HG03520 (cell line): ENCODE data around the gene FOXD2.

Experiments
- ATAC-seq: cut with Tn5 transposase; IDR thresholded peaks from one replicate; pipeline ENCODE4 v1.9.1; 2021; ENCODE audit warnings: mild to moderate bottlenecking, moderate library complexity; ENCODE audit not compliant: unreplicated experiment

The FOXD2 gene

DNA sequence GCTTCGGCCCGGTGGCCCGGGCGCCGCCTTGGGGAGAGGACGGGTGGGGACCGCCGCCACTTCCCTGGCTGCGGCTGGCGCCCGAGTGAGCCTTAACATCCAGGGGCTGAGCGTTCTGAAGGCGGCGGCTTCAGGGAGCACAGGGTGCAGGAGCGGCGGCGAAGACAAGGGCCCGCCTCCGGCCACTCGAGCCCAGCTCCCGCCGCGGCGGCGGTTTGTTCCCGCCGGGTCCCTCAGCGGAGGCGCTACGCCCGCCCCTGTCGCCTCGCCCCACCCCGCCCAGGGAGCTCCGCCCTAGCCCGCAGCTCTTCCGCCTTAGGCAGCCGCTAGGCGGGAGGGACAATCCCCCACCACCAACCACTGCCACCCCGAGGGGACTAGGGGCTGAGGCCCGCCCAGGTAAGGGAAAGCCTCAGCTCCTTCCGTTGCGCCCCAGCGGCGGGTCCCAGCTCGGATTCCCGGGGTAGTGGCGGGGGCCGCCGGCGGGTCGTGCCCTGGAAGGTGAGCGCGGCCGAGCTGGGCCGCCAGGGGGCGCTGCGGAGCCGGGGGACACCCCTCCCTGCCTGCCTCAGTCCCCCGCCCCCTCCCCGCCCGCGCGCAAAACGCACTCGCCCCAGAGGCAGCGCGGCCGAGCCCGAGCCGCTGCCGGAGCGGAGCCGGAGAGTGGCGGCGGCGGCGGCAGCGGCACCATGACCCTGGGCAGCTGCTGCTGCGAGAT, at the start of gene FOXD2:
Gene FOXD2, plus strand, starts transcription at position 598 of the 718 bp plus-strand sequence. Its CDS starts 92 bp downstream, at position 690.
- peak; percentile 78 for ATAC-seq

DNA sequence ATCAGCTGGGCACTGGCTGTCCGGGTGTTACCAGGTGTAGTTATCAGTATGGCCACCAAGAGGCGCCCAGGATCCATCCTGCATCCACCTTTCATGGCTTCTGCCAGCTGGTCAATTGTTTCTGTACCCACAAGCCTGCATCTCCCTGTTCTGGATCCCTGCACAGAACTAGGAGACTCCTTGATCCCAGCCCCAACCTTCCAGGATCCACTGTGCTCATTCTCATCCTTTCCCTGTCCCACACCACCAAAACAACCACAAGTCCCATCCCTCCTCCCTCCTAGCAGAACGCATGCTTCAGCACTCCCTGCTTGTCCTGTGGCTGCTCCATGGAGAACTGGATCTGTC, 49.0 kb upstream of the FOXD2 start:
- ATAC-seq = peak; percentile 83

DNA sequence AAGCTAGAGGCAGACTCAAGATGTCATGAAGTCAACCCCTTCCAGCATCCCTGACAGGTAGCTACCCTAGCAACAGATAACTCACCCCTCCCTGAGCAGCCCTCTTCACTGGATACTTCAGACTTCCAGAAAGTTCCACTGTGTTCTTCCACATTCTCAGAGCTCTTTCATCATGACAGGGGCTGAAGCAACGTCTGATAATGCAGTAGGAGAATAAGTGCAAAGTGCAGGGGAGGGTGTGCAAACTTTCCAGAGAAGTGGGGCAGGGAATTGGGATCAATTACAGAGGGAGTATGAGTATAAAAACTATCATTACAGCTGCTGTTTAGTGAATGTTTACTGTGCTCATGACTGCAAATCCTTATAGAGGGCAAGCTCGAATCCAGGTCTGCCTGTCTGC, 48.1 kb upstream of the FOXD2 start:
- no peak for ATAC-seq

DNA sequence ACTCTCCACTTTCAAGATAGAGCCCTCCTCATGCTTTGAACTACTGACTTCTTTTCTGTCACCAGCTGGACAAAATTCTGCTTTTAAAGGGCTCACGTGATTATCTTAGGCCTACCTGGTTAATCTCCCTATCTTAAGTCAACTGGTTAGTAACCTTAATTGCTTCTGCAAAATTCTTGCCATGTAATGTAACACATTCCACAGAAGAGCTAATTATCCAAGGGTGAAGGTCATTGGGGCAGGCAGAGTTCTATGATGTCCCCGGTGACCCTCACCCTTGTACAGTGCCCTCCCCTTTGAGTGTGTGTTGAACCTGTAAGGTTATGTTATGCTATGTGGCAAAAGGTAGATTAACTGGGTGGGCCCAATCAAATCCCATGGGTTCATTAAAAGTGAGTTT, 47.0 kb upstream of the FOXD2 start:
- ATAC-seq = no peak

DNA sequence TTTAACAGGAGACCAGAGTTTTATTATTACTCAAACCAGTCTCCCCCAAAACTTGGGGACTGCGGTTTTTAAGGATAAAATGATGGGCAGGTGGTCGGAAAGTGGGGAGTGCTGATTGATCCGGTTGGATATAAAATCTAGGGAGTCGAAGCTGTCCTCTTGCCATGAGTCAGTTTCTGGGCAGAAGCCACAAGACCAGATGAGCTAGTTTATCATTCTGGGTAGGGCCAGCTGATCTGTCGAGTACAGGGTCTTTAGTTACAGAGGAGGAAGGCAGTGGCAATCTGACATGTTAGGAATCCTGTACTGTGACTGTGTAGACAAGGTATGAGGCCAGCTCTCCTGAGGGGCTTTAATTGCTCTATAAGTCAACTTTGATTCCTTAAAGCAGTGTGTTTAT, 44.7 kb upstream of the FOXD2 start:
- ATAC-seq = no peak

DNA sequence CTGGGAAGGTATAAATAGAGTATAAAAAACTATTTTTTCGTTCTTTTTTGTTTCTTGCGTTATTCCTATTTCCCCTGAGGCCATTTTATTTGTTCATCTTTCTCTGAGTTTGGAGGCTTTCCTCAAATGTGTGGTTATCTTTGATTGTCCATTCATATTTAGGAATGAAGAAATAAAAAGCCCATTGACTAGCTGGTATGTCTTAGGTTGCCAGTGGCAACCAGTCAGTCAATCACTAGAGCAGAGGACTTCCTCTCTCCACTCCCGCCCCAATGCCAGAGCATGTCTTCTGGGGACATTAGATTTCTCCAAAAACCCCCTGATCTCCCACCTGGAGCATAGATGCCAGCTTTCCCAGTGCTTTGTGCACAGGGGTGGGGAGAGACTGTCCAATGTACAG, 42.4 kb upstream of the FOXD2 start:
- no peak for ATAC-seq

DNA sequence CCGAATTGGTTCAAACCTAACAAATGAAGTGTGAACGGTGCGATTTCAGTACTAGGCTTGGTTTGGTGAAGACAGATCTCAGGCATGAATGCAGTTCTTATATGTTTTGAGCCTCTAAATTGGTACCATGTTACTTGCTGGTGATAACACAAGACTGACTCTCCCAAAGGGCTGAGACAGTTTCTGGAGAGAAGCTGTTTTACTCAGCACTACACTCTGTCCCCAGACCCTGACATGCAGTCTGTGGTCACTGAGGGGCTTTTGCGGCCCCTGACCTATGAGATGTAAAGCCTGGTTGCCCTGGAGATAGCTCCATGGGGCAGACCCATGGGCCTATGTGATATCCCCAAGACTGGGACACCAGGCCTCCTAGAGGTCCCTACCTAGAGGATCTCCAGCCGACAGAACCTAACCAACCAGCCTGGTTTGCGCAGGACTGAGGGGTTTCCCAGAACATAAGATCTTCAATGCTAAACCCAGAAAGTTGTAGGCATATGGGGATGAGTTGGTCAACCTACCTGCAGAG, 41.1 kb upstream of the FOXD2 start:
- no peak for ATAC-seq

DNA sequence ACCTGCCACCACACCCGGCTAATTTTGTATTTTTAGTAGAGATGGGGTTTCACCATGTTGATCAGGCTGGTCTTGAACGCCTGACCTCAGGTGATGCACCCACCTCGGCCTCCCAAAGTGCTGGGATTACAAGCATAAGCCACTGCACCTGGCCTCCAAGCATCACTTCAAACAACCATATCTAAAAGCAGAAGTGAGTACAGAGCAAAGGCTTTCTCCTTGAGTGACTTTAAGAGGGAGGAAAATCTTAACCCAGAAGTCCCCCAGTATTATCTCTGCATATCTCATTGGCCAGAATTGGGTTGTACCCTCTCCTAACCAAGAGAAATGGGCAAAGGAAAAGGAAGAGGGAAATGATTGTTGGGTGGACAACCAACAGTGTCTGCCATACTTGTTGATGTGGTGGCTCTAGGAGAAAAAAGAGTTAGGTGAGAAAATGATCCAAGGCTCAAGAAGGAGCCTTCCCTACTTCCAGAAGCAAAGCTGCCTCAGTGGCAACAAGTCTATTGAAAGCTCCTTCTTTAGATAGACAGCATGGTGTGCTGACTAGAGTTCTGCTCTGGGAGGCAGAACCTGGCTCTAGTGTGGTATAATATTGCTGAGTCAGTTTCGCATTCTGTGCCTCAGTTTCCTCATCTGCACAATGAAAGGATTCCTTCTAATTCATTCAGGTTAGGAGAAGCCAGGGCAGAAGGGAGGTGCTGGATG, 38.6 kb upstream of the FOXD2 start:
- ATAC-seq = no peak

DNA sequence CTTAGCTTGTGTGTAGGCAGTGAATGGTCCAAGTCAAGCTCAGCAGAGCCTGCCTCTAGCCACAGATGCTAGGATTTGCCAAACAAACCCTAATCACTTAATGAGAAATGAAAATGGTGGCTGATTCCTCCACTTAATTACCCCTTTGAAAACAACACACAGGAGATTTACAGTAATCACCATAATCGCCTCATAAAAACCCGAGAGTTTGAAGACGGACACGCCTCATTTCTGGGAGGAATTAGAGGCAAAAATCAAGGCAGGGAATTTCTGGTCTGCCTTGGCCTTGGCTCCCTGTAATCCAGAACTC, 38.0 kb upstream of the FOXD2 start:
- no peak for ATAC-seq

DNA sequence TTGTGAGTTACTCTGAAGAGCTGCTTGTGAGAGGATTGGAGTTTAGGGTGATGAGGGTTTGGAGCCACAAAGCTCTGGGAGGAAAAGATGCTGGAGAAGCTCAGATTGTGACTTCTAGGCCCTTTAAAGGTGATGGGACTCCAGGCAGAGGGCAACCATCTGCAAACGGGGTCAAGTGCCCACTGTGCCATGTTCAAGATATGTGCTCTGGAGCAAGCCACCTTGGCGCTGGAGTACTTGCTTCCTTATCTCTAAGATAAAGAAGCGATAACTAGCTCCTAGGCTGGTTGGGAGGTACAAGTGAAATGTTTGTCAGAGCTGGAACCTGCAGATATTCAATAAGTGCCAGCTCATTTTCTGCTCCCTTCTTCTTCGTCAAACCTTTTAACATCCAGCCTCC, 36.1 kb upstream of the FOXD2 start:
- ATAC-seq = no peak

DNA sequence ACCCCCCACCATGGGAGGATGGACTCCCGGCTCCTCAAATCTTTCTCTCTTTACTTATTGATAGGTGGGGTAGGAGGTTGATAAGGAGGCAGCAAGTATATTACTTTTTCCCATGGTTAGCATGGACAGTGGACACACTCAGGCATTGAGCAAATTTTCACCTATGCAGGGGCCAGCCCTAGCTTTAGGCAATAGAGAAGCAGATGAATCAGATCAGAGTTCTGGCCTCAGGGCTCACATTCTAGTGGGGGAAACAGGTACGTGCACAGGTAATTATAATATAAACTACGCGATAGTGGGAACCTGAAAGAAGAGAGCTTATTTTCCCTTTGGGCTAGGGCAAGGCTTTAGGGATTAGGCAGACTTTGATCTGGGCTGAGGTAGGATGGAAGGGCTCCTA, 35.3 kb upstream of the FOXD2 start:
- no peak for ATAC-seq

DNA sequence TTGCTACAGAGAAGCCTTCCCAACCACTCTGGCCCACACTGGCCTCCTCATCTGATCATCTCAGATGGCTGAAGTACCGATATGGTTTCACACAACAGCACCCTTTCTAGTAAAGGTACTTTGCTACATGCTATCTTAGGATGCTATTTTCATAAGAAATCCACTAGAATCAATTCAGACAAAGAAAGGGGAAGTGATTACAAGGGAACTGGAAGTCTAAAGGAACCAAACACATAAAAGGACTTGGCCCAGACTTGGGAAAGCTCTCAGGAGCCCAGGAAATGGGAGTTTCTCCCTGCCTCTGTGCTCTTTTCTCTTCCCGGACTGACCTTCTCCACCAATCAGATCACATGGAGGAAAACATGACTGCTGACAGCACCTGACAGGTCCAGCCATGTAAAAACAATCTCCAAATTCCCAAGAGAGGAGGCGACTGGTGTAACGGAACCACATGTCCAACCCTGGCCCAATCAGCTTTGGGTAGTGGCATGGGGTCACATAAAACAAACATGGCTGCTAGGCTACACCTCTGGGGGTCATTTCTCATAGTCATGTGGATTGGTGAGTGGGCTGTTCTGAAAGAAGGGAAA, 34.4 kb upstream of the FOXD2 start:
- no peak for ATAC-seq

DNA sequence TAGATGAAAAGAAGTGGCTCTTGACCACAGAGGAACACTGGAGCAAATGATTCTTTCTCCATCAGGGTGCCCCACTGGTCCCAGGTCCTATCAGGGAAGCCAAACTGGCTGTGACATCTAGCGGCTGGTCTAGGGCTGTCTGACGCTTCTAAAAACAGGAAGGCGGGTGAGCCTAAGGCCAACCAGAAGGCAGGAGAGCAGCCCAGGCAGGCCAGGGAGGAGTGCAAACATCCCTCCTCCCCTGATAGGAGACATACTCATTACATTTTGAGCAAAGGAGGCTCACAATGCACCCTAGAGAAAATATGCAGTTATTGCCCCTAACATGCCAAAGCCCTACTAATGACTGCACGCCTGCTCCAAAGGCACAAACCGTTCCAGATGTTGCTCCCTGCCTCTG, 32.1 kb upstream of the FOXD2 start:
- no peak for ATAC-seq

DNA sequence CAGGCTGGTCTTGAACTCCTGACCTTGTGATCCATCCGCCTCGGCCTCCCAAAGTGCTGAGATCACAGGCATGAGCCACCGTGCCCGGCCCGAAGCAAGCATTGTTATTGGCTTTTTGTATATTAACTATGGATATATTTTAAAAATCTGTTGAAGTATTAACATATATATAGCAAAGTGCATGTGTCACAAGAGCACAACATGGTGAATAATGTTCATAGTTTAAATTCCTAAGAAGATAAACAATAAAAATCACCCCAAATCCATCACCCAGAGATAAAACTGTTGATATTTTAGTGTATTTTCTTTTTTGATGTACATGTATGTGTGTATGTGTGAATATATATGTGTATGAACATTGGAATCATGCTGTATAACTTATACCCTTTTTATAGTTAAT, 30.9 kb upstream of the FOXD2 start:
- no peak for ATAC-seq

DNA sequence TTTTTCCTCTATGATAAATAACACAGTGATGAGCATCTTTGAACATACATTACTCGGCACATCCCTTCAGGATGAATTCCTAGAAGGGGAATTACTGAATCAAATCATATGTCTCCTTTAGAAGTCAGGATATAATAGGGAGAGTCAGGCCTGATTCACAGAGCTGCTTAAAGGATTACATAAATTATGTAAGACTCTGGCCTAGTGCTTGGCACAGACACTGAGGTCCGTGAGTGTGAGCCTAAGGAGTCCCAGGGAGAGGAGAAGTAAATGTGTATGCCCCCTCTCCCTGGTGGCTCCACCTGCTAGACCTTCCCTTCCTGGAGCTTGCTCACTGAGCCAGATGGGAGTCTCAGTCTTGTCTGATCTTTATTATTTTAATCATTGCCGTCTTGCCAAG, 30.4 kb upstream of the FOXD2 start:
- ATAC-seq = no peak

DNA sequence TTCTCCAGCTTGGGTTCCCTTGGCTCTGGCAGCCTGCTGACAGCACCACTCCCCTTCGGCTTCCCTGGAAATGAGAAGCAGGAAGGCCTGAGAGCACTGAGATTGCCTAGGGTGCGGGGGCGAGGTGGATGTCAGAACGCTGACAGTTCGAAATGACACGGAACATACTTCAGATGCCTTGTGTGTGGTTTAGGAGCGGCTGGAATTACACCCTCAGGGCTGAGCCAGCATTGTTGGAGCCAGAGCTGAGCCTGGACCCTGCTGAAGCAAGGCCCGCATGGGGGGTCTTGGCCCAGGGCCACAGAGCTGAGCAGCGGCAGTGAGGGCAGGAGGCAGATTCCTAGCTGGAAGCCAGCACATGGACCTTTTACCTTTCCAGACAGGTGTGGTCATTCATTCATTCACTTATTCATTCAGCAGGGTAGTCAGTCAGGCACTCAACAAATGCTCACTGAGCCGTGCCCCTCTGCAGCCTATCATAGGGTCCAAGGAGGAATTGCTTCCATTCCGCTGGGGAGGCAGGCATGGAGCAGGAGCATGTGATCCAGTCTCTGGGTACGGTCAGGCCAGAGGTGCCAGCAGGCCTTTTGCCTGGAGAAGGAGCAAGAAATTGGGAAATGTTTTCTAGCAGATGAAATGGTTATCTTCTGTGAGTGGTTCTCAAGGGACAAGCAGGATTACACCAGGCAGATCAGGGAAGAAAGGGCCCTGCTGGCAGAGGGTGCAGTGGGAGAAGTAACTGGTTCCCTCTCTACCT, 28.4 kb upstream of the FOXD2 start:
- ATAC-seq = no peak

DNA sequence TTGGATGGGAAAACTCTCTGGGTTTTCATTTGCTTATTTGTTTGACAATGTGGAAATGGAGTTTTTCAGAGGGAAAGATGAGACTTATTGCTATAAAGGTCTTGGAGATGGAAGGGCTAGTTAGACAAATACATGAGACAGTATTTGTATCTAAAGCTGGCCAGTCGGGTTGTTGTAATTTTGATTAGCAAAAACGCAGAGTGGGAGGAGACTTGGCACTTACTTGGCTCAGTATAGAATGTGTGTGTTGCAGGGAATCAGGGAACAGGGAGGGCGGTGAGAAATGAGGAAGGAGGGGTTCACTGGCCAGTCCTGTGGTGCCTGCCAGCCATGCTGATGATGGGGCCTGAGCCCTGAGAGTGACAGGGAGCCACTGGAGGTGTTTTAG, 27.8 kb upstream of the FOXD2 start:
- no peak for ATAC-seq

DNA sequence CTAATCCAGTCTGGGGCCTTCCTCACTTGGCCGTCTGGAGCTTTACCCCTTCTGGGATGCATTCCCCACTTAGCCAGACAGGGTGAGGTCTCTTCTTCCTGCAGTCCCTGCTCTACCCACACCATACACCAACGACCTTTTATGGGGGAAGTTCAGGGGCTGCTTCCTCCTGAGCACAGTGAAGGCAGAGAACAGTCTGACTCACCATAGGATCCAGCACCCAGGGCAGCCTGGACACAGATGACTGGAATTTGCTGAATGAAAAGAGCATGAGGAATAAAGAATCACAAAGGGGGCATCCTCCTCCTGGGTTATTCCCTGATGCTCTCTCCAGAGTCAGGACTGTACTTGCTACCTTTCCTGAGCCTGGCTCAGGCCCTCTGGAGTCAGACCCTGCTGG, 26.4 kb upstream of the FOXD2 start:
- ATAC-seq = no peak

DNA sequence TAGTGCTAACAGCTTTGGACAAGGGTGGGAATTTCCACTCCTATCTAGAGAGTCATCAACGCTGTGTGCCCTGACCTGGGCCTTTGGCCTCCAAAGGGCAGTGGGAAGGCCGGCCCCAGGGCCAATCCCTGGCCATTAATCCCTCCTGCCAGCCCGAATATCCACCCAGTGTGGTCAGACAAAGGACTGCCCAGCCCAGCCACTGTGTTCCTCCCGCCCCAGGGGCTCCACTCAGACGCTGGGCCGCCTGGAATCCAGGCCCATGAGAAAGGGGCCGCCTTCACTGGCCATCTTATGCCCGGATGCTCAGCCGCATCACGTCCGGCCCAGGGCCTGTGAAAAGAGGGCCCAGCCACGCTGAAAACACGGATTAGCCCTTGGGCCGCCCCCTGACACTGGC, 25.4 kb upstream of the FOXD2 start:
- no peak for ATAC-seq

DNA sequence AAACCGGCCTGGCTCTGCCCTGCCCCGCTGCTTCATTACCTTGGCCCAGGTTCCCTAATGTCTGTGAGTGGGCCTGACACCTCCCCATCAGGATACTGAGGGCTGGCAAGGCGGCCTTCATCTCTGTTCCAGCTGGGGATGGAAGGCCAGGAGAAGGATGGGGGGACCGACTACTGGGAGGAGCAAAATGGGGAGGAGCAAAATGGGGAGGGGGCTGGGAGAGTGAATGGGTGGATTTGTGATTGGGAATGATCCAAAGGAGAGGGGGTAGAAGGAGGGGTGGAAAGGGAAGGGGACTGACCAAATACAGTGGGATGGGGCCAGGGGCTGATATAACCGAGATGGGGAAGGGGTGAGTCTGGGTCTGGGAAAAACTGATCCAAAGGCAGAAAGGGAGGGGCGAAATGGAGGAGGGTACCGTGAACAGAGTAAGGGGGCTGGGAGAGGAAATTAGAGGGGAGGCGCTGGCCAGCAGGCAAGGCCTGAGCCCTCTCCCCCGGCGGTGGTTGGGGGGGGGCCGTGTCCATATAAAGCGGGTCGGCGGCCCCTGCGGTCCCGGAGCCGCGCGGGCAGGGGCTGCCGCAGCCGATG, 22.0 kb upstream of the FOXD2 start, which contains the start of gene FOXE3:
Gene FOXE3, plus strand, starts transcription at position 558 of the 591 bp plus-strand sequence. Its CDS starts 31 bp downstream, at position 589.
- no peak for ATAC-seq
